EL (cell line): ENCODE results near the gene LGR6.
"Not testable (repeated sequence)": the region's sequence is repeated elsewhere in the genome, so short reads cannot be mapped to it uniquely, and the experiment has no call there.

Experiments
- DNase-seq: peaks from one replicate; pipeline ENCODE4 v3.0.0-alpha.2; 2016

Gene LGR6

DNA sequence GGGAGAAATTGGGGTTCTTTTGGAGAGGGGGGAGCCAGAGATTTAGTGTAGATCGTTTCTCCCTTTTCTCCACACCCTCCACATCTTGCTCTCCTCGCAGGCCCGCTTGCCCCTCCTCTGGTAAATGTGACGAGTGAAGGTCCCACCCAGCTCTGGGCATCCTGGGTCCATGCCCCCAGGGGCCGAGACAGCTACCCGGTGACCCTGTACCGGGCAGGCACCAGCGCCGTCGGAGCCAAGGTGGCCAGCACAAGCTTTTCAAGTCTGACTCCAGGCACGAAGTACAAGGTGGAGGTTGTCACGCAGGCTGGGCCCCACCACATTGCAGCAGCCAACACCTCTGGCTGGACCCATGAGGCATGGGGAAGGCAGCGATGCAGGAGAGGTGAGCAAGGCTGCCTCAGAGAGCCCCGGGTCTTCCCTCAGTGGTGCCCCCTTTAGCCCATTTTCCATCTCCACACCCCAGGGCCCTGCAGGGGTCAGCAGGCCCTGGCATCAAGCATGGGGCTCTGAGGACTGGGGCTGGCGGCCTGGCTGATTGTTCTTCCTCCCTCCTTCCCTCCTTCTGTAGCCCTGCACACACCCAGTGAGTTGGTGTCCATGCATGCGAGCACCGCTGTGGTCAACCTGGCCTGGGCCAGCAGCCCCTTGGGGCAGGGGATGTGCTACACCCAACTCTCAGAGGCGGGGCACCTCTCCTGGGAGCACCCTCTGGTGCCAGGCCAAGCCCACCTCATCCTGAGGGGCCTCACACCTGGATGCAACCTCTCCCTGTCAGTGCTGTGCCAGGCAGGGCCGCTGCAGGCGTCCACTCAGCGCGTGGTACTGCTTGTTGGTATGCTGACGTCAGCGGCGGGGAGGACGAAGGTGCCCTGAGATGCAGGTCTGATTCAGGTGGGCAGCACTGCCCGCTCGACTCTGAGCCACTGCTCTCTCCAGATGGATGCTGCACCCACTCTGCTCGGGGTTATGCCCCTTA is 16.4 kb upstream of the LGR6 start:
- no peak for DNase-seq

DNA sequence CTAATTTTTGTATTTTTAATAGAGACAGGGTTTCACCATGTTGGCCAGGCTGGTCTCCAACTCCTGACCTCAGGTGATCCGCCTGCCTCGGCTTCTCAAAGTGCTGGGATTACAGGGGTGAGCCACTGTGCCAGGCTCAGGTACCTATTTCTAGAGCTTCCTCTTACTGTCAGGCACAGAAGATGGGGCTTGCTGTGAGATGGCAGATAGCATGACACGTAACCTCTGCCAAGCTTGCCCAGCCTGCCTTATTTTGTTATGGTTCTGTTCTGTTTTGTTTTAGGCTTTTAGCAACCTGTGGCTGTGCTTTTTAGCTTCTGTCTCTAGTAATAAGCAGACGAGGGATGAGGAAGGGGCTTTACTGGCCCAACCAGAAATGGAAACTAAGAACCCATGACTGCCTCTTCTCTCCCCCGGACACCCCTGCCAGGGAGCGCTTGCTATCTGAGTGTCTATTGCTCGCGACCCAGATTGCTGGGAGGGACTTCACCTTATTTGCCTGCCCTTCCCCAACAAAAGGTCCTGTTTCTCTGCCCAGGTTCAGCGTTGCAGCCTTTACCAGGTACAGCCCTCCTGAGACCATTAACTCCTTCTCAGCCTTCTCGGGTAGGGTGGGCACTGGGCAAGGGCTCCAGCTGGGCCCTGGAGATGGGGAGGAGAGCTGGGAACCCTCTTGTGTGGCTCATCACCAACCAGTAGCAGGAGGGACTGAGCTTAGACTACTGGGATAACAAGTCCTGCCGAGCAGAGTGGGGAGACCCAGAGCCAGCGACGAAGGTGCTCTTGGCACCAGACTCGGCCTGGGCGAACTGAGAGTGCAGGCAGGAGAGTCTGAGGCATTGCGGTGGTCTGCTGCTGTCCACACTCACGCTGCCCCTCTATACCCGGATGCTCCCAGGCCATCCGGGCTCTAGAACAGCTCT is 13.5 kb upstream of the LGR6 start:
- no peak for DNase-seq

DNA sequence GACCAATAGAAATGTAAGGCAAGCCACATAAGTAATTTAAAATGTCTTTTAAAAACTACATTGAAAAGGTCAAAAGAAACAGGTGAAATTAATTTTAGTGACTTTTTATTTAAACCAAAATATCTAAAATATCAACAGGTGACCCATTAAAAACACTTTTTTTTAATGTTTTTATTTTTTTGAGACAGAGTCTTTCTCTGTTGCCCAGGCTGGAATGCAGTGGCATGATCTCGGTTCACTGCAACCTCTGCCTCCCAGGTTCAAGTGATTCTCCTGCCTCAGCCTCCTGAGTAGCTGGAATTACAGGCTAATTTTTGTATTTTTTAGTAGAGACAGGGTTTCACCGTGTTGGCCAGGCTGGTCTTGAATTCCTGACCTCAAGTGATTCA is 12.9 kb upstream of the LGR6 start:
- DNase-seq: not testable (repeated sequence)

DNA sequence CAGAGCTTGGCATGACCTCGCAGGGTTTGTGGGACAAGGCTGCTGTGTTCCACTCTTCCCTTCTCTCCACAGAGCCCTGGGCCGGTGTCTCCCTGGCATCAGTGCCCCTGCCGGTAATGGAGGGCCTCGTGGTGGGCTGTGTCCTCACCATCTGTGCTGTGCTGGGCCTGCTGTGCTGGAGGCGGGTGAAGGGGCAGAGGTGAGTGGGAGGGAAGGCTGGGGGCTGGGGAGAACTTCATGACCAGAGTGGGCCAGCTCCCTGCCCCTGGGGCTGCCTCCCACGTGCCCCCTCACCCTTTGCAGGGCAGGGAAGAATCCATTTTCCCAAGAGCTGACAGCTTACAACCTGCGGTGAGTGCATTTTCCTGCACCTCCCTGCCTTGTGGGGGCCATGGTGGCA is 12.0 kb upstream of the LGR6 start:
- no peak for DNase-seq

DNA sequence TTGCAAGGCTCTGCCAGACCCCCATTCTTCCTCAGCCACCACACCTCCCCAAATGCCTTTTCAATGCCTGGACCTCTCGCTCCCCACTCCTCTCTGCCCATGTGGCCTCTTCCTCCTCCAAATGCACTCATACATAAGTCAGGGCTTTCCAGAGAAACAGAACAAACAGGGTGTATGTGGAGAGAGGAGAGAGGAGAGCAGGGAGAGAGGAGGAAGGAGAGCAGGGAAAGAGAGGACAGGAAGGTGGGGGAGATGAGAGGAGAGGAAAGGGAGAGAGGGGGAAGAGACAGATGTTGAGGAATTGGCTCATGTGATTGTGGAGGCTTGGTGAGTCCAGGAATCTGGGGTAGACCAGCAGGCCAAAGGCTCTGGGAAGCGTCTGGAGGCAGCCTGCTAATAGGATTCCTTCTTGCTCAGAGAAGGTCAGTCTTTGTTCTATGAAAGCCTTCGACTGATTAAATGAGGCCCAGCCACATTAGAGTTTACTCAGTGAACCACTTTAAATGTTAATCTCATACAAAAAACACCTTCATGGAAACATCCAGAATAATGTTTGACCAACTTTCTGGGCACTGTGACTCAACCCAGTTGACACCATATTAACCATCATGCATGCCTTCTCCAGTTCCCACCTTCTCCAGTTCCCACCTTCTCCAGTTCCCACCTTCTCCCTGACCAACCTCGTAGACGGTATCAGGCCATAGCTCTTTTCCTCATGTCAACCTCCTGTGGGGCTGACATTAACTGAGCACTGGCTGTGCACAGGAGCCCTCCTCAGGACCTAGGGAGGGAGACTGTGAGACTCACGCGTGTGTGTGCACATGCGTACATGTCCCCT is 11.3 kb upstream of the LGR6 start:
- DNase-seq: no peak

DNA sequence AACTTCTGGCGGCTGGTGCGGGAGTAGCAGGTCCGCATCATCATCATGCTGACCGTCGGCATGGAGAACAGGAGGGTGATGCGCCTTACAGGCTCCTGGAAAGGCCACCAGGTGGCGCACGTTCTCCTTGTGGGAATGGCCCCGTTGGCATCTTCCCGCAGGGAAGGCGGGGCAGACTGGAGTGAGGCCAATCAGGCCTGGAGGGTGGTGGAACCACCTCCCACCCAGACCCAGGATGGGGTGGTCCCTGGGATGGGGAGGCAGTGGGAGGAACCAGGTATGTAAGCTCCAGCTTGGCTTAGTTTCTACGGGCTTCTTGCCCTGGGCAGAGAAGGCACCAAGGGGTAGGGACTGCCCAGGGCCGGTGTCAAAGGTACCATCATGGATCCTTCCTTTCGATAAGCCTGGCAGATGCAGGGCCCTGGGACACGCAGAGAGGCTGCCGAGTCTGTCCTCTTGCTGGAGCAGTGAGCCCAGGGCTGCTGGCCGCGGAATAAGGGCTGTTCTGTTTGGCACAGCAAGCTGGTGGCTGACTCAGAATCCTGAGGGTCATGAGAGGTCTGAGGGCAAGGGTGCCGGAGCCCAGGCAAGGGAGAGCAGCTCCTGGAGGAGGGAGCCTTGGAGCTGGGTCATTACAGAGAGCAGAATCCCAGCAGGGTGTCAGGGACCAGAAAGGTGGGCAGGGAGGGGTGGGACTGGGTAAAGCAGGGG is 8.7 kb upstream of the LGR6 start:
- DNase-seq: peak; percentile 83

DNA sequence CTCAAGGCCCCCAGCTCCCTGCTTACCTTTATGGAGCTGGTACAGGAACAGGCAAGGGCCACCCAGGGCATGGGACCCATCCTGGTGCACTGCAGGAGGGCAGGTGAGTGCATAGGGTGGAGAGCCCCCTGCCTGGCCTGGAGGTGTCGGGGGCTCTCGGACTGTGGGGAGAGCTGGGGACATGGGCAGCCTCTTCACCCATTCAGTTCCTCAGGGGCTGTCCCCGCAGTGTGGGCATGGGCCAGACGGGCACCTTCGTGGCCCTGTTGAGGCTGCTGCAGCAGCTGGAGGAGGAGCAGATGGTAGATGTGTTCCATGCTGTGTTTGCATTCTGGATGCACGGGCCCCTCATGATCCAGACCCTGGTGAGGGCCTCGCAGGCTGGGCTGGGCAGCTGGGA is 7.3 kb upstream of the LGR6 start:
- no peak for DNase-seq

DNA sequence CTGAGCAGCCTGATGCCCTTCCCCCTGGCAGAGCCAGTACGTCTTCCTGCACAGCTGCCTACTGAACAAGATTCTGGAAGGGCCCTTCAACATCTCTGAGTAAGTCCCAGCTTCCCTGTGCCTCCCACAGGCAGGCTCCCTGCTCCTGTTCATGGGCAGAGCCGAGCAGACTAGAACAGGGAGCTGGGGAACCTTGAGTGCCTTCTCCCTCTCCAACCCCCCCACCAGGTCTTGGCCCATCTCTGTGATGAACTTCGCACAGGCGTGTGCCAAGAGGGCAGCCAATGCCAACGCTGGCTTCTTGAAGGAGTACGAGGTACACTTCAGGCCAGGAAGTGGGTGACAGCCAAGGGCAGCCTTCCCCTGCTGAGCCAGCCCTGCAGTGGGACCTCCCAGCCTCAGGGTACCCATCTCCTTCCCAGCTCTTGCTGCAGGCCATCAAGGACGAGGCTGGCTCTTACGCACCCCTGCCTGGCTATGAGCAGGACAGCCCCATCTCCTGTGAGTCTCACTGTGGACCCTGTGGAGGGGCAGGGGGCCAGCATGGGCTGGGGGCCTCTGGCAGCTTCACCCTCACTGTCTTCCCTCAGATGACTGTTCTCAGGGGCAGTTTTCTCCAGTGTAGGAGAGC is 6.4 kb upstream of the LGR6 start:
- no peak for DNase-seq

DNA sequence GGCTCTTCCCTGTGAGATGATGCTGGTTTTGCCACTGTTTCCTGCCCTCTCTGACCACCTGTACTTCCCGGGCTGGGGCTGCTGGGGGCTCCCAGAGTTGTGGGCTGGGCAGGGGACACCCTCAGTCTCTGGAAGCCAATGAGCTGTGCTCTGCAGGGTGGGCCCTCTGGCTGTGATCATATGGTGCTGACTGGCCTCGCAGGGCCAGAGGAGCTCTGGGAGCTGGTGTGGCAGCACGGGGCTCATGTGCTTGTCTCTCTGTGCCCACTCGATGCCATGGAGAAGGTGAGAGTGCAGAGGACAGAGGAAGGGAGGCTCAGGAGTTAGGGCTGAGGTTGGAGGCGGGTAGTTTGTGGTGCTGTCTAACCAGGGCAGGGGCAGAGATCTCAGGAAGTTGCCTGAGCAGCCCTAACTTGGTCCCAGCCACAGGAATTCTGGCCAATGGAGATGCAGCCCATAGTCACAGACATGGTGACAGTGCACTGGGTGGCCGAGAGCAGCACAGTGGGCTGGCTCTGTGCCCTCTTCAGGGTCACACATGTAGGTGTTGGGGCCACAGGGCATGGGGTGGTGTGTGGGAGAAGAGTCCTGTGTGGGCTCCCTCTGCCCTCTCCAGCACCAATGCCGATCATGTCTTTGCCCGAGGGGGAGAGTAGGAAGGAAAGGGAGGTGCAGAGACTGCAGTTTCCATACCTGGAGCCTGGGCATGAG is 5.7 kb upstream of the LGR6 start:
- no peak for DNase-seq

DNA sequence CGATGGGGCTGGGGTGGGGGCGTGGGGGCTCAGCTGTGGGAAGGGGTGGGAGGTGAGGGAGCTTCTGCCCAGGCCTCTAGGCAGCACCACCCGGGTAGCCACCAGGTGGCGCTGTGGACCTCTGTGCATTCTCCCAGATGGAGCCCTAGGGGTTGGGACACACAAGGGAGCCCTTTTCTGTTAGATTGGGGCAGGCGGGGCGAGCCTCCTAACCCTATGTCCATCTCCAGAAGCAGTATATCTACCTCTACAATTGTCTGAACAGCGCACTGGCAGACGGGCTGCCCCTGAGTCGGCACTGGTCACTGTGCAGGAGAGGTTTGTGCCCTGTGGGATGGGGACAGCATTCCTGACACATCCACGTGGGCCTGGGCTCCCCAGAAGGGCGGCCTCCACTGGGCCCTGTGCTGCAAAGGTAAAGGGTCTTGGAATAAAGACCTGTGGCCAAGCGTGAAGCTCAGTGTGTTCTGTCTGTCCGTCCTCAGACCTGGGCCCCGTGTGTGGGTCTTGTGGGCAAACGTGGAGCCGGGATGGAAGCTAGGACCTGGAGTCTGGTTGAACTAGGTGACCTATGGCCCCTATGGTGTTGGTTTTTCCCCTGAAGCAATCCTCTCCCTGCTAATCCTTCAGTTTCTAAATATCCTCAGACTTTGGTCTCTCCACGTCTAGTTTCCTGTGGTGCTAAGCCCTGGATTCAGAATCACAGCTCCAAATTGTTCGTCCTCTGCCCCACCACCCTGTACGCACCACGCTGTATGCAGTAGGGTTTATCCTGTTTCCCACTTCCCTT is 4.4 kb upstream of the LGR6 start:
- DNase-seq: peak; percentile 65

DNA sequence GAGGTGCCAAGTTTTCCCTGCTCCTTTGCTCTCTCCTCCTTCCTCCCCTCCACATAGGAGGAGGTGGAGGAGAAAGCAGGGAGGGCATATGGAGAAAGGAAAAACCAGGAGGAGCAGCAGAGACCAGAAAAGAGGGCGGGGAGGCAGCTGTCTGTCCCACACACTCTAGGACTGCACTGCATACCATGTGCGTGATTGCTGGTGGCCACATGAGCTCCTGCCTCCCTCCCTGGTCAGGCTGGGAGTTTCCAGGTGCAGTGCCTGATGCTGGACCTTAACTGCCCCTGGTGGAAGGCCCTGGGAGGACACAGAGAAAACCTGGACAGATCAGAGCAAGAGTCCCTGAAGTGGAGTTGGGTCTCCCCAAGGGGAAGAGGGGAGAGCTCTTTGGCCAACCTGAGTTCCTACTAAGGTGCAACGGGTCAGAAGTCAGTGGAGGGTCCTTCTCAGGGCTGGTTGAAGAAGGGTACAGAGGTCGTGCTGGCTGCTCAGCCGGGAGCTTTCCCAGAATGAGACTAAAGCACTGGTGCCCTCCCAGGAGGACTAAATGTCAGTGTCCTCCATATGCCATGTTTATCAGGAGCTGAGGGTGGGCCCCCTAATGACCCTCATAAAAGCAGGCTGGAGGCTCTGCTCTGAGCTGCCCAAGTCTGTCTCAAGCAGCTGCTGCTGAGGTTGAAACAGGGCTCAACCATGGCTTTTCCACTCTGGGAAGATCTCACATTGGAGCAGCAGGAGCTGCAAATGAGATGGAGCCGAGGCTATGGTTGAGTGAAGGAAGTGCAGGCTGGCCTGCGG is 3.5 kb upstream of the LGR6 start:
- DNase-seq: peak; percentile 20

DNA sequence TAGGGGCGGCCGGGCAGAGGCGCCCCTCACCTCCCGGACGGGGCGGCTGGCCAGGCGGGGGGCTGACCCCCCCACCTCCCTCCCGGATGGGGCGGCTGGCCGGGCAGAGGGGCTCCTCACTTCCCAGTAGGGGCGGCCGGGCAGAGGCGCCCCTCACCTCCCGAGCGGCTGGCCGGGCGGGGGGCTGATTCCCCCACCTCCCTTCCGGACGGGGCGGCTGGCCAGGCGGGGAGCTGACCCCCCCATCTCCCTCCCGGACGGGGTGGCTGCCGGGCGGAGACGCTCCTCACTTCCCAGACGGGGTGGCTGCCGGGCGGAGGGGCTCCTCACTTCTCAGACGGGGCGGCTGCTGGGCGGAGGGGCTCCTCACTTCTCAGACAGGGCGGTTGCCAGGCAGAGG is 2.2 kb upstream of the LGR6 start:
- DNase-seq: not testable (repeated sequence)

DNA sequence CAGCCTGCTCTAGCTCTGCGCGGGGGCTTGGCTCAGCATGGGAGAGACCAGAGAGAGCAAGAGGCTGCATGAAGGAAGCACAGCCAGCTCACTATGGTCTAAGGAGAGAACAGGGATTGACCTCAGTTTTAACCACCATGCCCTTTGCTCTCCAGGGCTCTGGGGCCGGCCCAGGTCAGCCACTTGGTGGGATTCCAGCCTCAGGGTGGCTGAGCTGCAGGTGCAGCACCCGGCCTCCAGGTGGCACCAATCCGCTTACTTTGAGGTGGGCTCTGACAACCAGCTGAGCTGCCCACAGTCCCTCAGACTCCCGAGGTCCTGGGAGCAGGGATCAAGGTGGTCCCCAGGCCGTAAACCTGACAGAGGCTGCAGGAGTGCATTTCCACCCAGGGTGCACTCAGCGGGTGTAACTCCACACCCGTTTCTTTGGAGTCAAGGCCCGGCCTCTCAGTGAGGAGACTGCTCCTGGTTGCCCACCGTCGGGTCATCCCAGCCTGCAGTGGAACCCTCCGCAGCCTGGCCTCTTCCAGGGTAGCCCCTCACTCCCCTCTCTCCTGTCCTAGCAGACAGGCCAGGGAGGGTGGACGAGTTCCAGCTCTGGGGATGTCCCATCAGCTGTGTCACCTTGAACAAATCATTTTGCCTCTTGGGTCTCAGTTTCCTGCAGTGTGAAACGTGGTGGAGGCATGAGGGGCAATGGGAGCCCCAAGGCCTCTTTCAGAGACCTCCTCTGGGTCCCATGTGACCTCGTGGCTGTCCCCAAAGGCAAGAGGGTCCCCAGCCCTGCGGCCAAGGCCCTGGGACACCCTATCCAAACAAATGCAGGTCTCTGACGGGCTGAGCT is 607 bp upstream of the LGR6 start:
- DNase-seq: peak; percentile 47

DNA sequence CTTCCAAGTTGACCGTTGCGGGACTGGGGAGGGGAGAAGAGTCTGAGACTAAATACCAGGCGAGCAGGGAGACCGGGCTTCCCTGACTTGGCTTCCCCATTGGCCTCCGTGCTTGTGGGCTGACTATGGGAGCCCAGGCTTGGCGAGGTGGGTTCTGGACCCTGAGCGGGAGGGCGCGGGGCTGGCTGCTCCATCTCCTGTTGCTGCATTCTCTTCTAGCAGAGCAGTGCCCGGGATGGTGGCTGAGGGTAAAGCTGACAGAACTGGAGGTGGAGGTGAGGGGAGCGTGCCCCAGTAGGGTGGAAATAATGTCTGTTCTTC is 689 bp downstream of the LGR6 start:
- no peak for DNase-seq

DNA sequence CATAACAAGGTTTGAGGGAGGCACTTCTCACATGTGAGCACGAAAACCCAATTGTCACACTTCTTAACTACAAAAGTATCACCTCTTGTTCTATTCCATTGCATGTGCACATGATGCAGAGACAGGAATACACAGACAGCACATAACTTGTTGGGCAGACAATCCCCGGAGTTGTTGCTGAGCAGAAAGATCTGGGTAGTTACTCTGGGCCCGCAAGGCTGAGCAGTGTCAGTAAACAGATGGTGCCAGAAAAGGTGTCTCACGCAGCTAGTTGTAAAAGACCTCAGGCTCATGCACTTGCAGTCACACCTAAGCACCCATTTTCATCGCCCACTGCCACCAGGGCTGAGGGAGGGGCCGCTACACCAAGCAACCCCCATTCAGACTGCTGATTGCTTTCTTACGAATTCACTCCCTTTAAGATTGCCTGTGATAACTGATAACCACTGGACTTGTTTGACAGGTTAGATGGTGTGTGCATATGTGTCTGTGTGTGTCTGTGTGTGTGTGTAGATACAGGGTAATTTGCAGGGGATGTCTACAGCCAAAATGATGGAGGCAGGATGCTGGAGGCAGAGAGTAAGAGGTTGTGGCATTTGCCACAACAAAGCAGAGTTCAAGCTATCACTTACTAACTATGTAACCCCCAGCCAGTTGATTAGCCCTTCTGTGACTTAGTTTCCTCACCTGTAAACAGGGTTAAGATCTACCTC is 4.2 kb downstream of the LGR6 start:
- no peak for DNase-seq

DNA sequence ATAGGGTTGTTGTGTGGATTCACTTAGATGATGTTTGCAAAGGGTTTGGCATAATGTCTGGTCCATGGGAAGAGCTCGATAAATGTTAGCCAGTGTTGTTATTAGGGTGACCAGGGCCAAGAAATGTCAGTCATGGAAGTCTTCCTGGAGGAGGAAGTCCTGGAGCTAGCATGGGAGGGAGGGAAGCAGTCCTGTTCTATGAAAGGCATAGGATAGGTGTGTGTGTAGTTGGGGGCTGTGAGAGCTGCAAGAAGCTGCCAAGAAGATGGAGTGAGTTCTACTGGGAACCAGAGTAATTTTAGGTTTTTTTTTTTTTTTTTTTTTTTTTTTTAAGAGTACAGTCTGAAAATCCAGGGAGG is 4.7 kb downstream of the LGR6 start:
- no peak for DNase-seq

DNA sequence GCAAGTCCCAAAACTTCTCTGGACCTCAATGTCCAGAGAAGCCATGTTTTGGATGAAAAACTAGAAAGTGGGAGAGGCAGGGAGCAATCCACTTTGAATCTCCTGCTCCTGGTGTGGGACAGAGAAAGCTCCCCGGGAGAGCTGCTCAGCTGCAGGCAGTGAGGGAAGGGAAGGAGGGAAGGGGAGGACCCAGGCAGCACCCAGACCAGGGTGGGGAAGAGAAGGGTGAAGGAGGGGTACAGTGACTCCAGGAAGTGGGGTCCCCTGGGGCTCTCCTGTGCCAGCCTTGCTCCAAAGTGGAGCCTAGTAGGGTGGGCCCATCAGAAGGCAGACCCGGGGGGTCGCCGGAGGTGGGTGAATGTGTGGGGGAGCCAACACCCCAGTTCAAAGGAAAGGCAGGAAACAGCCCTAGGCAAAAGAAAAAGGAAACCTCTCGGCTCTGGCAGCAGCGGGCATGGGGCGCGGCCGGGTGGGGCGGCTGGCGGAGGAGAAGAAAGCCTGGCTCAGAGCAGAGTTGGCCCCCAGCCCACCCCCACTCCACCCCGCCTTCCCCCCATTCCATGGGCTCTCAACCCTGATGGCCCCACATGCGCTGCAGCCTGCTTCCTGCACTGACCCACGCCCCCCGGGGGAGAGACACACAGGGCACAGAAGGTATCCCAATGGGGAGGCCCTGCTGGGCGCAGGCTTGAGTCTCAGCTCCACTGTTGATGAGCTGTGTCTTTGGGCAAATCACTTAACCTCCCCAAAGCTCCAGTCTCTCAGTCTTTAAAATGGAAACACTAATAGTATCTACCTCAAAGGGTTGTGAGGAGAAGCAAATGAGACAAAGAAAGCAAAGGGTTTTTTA is 5.7 kb downstream of the LGR6 start:
- DNase-seq: no peak
